Prostate gland (tissue), 2 donors: ENCODE data around the gene ACRBP. TPM values are rescaled to one million over a fixed set of nuclear protein-coding genes. Genes with fewer than 3 reads are reported as not detected.

Experiments
- DNase-seq: peaks from one replicate; pipeline ENCODE4 v3.0.0-alpha.2; 2019; ENCODE audit warnings: low spot score
- H3K27ac ChIP-seq, 2 donors: fragments of 200-600 bp; sonication (generic); 2 replicates each; pipeline ENCODE4 v1.5.1; 2017 to 2019
- H3K27me3 ChIP-seq: fragments of 200-600 bp; sonication (generic); replicated peaks from 2 replicates; pipeline ENCODE4 v1.5.1; 2019; ENCODE audit not compliant: insufficient read depth
- H3K36me3 ChIP-seq, 2 donors: fragments of 200-600 bp; sonication (generic); 1 replicate in 1 of 2; 2 replicates in 1 of 2; pipeline versions ENCODE4 v1.5.1 to v1.8.1; 2017 to 2019
- H3K4me1 ChIP-seq: fragments of 200-600 bp; sonication (generic); replicated peaks from 2 replicates; pipeline ENCODE4 v1.5.1; 2019
- H3K4me3 ChIP-seq, 2 donors: fragments of 200-600 bp; sonication (generic); 2 replicates each; pipeline ENCODE4 v1.5.1; 2017 to 2019
- H3K9me3 ChIP-seq: fragments of 200-600 bp; sonication (generic); 2 replicates; pipeline ENCODE4 v1.5.1; 2017
- CTCF ChIP-seq, 4 experiments: fragments of 200-600 bp in 2 of 4; fragments of 450-650 bp in 2 of 4; sonication (generic) in 2 of 4; IDR thresholded peaks; 1 replicate in 3 of 4; 2 replicates in 1 of 4; pipeline ENCODE4 v1.5.1; 2016 to 2019; ENCODE audit warnings: antibody characterized with exemption in 4 of 4, mild to moderate bottlenecking in 2 of 4, moderate library complexity in 2 of 4
- POLR2A ChIP-seq: fragments of 450-650 bp; IDR thresholded peaks from one replicate; pipeline ENCODE4 v1.6.1; 2016; ENCODE audit warnings: antibody characterized with exemption, mild to moderate bottlenecking
- POLR2AphosphoS5 ChIP-seq: sonication (generic); formaldehyde crosslinking; IDR thresholded peaks from one replicate; pipeline ENCODE4 v1.6.1; 2017; ENCODE audit warnings: antibody characterized with exemption
- WGBS: methylation state at CpG from one replicate; pipeline ENCODE4 v1.1.5; 2018; 5-methylcytosine and 5-hydroxymethylcytosine counted together
- intact Hi-C: fragments of 100-400 bp; cut with DNase I; formaldehyde crosslinking; loops from one replicate; pipeline ENCODE4 v1.14.2; 2022
- total RNA-seq, 2 donors: library from RNA; depleted of rRNA; stranded (reverse); fragments of >200 nt; gene quantifications; one replicate each; pipeline ENCODE4 v1.1.0, GENCODE V29; 2016

The ACRBP gene
- total RNA-seq, 2 donors from 2014 or later = 2.3 to 49.6 TPM

GRCh38 chr12:6635856-6636531, 11.2 kb downstream of the ACRBP start, which contains the start of gene LPAR5:
Gene LPAR5 (minus strand): TSS chr12:6635959. CDS start chr12:6621248, 14,711 bp downstream.
- Histone ChIP-seq H3K4me1 (no peaks in the 10 kb centered on the region), H3K4me3 (no peak within 1 kb of the TSS), H3K36me3 (no peaks in the 10 kb centered on the region), H3K27ac (no peak within 1 kb of the TSS), H3K9me3 (no peaks in the 10 kb centered on the region), H3K27me3 (no peaks in the 10 kb centered on the region)
- intact Hi-C loops = no loop called here
- TF ChIP-seq CTCF (IDR thresholded peaks at IDR 0.05) (no peak), POLR2A (peak; percentile 46), POLR2AphosphoS5 (no peak)
- peak; percentile 30 for DNase-seq
- WGBS = 34% methylated on average over 18 of the region's 18 CpGs

DNA sequence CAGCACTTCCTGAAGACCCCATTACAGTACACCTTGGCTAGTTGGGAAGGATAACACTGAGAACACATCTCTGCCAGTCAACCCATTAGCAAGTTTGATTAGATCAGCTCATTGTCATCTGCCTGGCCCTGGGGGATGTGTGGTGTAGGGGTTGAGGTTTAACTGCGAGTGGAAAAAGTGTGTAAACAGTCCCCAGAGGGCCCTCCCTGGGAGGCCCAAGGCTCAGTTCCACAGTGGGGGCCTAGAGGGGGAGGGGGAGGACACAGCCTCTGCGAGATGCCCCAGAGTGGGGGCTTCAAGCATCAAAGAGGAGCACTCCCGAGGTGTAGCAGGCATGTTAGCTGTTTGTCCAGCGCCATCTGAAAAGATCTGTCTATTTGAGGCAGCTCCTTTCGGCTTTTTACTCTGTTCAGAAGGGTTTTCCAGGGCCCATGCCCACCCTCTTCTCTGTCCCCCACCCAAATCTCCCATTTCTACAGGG, 11.8 kb downstream of the ACRBP start:
- no peak overlapping the region for H3K27ac ChIP-seq
- WGBS = 43% methylated on average over 5 of the region's 5 CpGs
- no peaks in the 10 kb centered on the region for H3K9me3 ChIP-seq
- TF ChIP-seq CTCF (IDR thresholded peaks at IDR 0.05) (no peak), POLR2AphosphoS5 (no peak), POLR2A (no peak)
- no peak overlapping the region for H3K4me3 ChIP-seq
- intact Hi-C loops = no loop called here
- DNase-seq = no peak
- no peaks in the 10 kb centered on the region for H3K4me1 ChIP-seq
- H3K27me3 ChIP-seq = no peaks in the 10 kb centered on the region
- H3K36me3 ChIP-seq = no peaks in the 10 kb centered on the region

DNA sequence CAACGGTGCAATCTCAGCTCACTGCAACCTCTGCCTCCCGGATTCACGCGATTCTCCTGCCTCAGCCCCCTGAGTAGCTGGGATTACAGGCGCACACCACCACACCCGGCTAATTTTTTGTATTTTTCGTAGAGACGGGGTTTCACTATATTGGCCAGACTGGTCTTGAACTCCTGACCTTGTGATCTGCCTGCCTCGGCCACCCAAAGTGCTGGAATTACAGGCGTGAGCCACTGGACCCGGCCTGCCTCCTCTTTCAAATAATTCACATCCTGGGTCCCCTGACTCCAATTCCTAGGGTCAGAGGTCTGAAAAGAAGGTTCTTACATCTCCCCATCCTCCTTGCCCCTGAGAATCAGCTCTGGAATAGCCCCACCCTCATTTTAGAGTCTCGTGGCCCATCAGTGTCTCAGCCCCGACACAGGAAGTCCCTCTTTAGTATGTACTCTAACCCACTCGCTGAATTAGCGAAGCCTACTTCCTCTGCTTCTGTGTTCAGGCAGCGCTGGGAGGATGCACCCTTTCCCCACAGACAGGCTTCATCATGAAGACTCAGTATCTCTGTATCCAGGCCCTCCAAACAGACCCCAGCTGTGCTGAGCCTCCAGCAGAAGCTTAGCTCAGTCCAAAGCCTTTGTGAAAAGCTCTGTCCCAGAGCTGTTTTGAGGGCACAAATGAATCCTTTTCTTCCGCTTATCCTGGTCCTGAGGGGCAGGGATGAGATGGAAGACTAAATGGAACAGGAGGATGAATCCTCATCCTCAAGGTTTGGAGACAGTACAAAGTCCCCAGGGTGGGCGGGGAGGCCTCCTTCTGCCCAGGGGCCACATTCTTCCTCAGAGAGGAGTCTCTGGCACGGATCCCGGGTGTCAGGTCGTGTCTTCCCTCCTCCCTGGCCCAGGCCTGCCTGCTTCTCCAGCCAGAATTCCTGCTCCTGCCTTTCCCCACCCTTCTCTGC, 14.9 kb downstream of the ACRBP start:
- intact Hi-C loops = no loop called here
- no peaks in the 10 kb centered on the region for H3K9me3 ChIP-seq
- no peak for TF ChIP-seq POLR2AphosphoS5
- H3K27ac ChIP-seq = no peak overlapping the region
- no peaks in the 10 kb centered on the region for H3K27me3 ChIP-seq
- H3K4me1 ChIP-seq = no peaks in the 10 kb centered on the region
- no peaks in the 10 kb centered on the region for H3K36me3 ChIP-seq
- DNase-seq = no peak
- 66% methylated on average over 21 of the region's 21 CpGs for WGBS
- H3K4me3 ChIP-seq = no peak overlapping the region

- H3K4me1 ChIP-seq = no peaks in the 10 kb centered on the region
- 89% methylated on average over 3 of the region's 3 CpGs for WGBS
- TF ChIP-seq POLR2AphosphoS5 = no peak
- no peak for TF ChIP-seq POLR2A
- TF ChIP-seq CTCF (IDR thresholded peaks at IDR 0.05) = no peak
- no peak overlapping the region for H3K27ac ChIP-seq
- no peaks in the 10 kb centered on the region for H3K9me3 ChIP-seq
- H3K4me3 ChIP-seq = no peak overlapping the region
- intact Hi-C loops = no loop called here
- no peaks in the 10 kb centered on the region for H3K27me3 ChIP-seq
- H3K36me3 ChIP-seq = no peaks in the 10 kb centered on the region
- DNase-seq = no peak
Observed at GRCh38 chr12:6631549-6631961, 15.7 kb downstream of the ACRBP start.

- WGBS = 45% methylated on average over 5 of the region's 5 CpGs
- Histone ChIP-seq H3K4me1 (no peaks in the 10 kb centered on the region), H3K27ac (no peak overlapping the region)
Observed at GRCh38 chr12:6630736-6631135, 16.5 kb downstream of the ACRBP start.

More at GRCh38 chr12:6630736-6631135, 16.5 kb downstream of the ACRBP start:
- no peaks in the 10 kb centered on the region for H3K36me3 ChIP-seq
- no peaks in the 10 kb centered on the region for H3K27me3 ChIP-seq
- TF ChIP-seq POLR2A (no peak), POLR2AphosphoS5 (no peak), CTCF (IDR thresholded peaks at IDR 0.05) (no peak)
- intact Hi-C loops = no loop called here
- H3K9me3 ChIP-seq = no peaks in the 10 kb centered on the region
- no peak for DNase-seq
- no peak overlapping the region for H3K4me3 ChIP-seq
